Esophagus (tissue), 2 donors: ENCODE data around the gene RUNDC1. TPM values are rescaled to one million over a fixed set of nuclear protein-coding genes. Genes with fewer than 3 reads are reported as not detected.
"Not testable (repeated sequence)": the region's sequence is repeated elsewhere in the genome, so short reads cannot be mapped to it uniquely, and the experiment has no call there.

ENCODE experiments used
- H3K27ac ChIP-seq, 2 donors: one replicate each; pipeline ENCODE4 v1.5.1; 2013; ENCODE audit warnings: low read depth in 2 of 2, mild to moderate bottlenecking in 2 of 2, inconsistent platforms in 1 of 2, low read length in 1 of 2, moderate library complexity in 1 of 2
- H3K27me3 ChIP-seq, 2 donors: one replicate each; pipeline ENCODE4 v1.6.1; 2013; ENCODE audit warnings: low read length in 2 of 2, control low read depth in 1 of 2, mild to moderate bottlenecking in 1 of 2; ENCODE audit not compliant: insufficient read depth in 2 of 2, control insufficient read depth in 1 of 2
- H3K36me3 ChIP-seq, 2 donors: one replicate each; pipeline ENCODE4 v1.6.1; 2013; ENCODE audit warnings: low read length in 1 of 2; ENCODE audit not compliant: control insufficient read depth in 2 of 2, insufficient read depth in 2 of 2
- H3K4me1 ChIP-seq, 2 donors: one replicate each; pipeline ENCODE4 v1.6.1; 2013; ENCODE audit warnings: low read length in 1 of 2; ENCODE audit not compliant: control insufficient read depth in 2 of 2, insufficient read depth in 2 of 2
- H3K4me3 ChIP-seq, 2 donors: one replicate each; pipeline ENCODE4 v1.5.1; 2013; ENCODE audit warnings: low read length in 2 of 2, mild to moderate bottlenecking in 2 of 2, low read depth in 1 of 2, moderate library complexity in 1 of 2
- H3K9me3 ChIP-seq, 2 donors: one replicate each; pipeline ENCODE4 v1.6.1; 2013; ENCODE audit warnings: mild to moderate bottlenecking in 2 of 2, low read depth in 1 of 2, low read length in 1 of 2, moderate library complexity in 1 of 2; ENCODE audit not compliant: control insufficient read depth in 2 of 2, insufficient read depth in 1 of 2
- WGBS, 2 donors: extraction: QIAGEN DNeasy Blood & Tissue Kit; methylation state at CpG; one replicate each; pipeline ENCODE4 v1.1.7; 2013; 5-methylcytosine and 5-hydroxymethylcytosine counted together
- polyA plus RNA-seq, 2 donors: library from polyadenylated mRNA; stranded (reverse); fragments of 200-250 nt; gene quantifications; one replicate each; pipeline ENCODE4 v1.2.3, GENCODE V29; 2013
- donor health status: healthy with polysubstance abuse.
- donor health status: Bipolar disorder and iron deficiency.

RUNDC1 gene
- polyA plus RNA-seq, 2 donors: 5.2 to 5.7 TPM

GRCh38 chr17:42971589-42971988 lies 8.8 kb upstream of the RUNDC1 start:
- Histone ChIP-seq H3K4me1 (no peaks in the 10 kb centered on the region), H3K27ac (no peak overlapping the region), H3K9me3 (no peaks in the 10 kb centered on the region), H3K27me3 (no peaks in the 10 kb centered on the region), H3K4me3 (no peak overlapping the region), H3K36me3 (no peaks in the 10 kb centered on the region)
- WGBS, 2 donors: 88 to 92% methylated on average over 5 of the region's 5 CpGs

DNA sequence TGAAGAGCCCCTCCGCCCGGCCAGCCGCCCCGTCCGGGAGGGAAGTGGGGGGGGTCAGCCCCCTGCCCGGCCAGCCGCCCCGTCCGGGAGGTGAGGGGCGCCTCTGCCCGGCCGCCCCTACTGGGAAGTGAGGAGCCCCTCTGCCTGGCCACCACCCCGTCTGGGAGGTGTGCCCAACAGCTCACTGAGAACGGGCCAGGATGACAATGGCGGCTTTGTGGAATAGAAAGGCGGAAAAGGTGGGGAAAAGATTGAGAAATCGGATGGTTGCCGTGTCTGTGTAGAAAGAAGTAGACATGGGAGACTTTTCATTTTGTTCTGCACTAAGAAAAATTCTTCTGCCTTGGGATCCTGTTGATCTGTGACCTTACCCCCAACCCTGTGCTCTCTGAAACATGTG lies 7.0 kb upstream of the RUNDC1 start:
- H3K27ac ChIP-seq: not testable (repeated sequence)
- WGBS, 2 donors: 79 to 83% methylated on average over 4 to 11 of the region's 18 CpGs

DNA sequence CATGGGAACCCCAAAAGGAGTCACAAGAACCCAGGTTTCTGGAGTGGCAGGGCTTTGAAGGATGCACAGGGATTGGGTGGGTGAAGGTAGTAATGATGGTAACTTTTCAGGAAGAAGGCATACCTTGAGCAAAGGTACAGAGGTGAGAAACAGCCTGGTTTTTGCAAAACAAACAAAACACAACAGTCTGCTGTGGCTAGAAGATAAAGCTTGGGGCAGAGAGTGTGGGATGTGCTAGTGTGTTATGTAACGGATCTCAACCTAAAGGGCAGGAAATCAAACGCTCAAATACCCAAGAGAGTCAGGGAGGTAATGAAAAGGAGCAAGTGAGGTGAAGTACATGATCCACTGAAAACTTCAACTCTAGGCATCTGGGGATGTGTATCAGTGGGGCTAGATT lies 5.1 kb upstream of the RUNDC1 start:
- WGBS, 2 donors: 45 to 49% methylated on average over 2 of the region's 2 CpGs
- H3K27ac ChIP-seq: no peak overlapping the region
- H3K4me3 ChIP-seq: no peak overlapping the region
- H3K36me3 ChIP-seq: no peaks in the 10 kb centered on the region
- peaks cover 0 to 4% of the 10 kb centered on the region in 2 donors for H3K4me1 ChIP-seq
- H3K27me3 ChIP-seq: no peaks in the 10 kb centered on the region
- H3K9me3 ChIP-seq: no peaks in the 10 kb centered on the region

More for the DNA sequence above, 7.0 kb upstream of the RUNDC1 start:
- H3K4me1 ChIP-seq, H3K27me3 ChIP-seq, H3K9me3 ChIP-seq, H3K4me3 ChIP-seq, H3K36me3 ChIP-seq: not testable (repeated sequence)

DNA sequence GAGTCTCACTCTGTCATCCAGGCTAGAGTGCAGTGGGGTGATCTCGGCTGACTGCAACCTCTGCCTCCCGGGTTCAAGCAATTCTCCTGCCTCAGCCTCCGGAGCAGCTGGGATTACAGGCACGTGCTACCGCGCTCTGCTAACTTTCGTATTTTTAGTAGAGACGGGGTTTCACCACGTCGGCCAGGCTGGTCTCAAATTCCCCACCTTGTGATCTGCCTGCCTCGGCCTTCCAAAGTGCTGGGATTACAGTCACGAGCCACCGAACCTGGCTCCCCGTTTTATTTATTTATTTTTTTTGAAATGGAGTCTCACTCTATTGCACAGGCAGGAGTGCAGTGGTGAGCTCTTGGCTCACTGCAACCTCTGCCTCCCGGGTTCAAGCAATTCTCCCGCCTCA lies 4.7 kb upstream of the RUNDC1 start:
- 91% methylated on average over 16 of the region's 16 CpGs for WGBS, 2 donors
- H3K4me1 ChIP-seq: not testable (repeated sequence)

DNA sequence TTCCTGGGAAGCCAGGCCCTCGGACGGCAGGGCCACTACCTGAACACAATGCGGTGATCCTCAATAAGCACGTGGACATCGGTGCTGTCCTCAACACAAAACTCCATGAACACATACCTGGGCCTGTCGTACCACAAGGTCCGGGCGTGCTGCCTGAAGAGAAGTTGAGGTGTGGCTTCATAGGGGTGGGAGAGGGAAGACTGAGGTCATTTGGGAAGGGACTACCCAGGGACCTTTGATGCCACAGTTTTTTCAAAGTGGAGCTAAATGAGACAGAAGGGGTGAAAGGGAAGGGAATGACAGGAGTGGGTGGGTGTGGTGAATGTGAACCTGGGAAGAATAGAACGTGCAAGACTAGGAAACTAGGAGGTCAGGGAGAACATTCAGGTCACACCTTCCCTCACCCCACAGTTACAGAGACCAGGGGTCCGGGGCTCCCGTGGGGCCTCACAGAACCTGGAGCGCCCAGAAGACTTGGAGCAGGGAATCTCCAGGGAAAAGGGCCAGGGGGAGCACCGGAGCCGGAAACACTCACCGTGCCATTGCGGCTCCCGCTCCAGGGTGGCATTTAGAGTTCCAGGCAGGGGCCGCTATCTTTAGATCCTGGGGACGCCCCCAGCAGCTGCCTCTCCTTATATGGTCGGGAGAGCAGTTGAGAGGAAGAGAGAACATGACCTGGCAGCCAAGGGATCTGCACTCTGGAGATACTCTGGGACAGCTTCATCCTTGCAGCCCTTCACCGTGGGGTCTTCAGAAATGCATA lies 673 bp upstream of the RUNDC1 start, which contains the start of gene PTGES3L:
Gene PTGES3L (minus strand): TSS at position 570 of the 763 bp plus-strand sequence. CDS start 27 bp downstream, at position 543.
- H3K27ac ChIP-seq: peak within 1 kb of the TSS; percentile 87 to 93
- H3K4me3 ChIP-seq: peak within 1 kb of the TSS; percentile 75 to 97
- H3K4me1 ChIP-seq: peaks cover 0 to 4% of the 10 kb centered on the region in 2 donors
- no peaks in the 10 kb centered on the region for H3K27me3 ChIP-seq
- 32 to 33% methylated on average over 21 of the region's 21 CpGs for WGBS, 2 donors
- no peaks in the 10 kb centered on the region for H3K36me3 ChIP-seq
- H3K9me3 ChIP-seq: no peaks in the 10 kb centered on the region

More for the DNA sequence above, 4.7 kb upstream of the RUNDC1 start:
- not testable (repeated sequence) for H3K36me3 ChIP-seq, H3K27me3 ChIP-seq, H3K4me3 ChIP-seq, H3K27ac ChIP-seq, H3K9me3 ChIP-seq

- Histone ChIP-seq H3K27me3 (no peaks in the 10 kb centered on the region), H3K4me3 (peak overlapping the region; percentile 75 to 97), H3K9me3 (no peaks in the 10 kb centered on the region), H3K36me3 (peaks cover 0 to under 1% of the 10 kb centered on the region in 2 donors), H3K27ac (peak overlapping the region; percentile 87 to 93), H3K4me1 (peaks cover 0 to 4% of the 10 kb centered on the region in 2 donors)
- WGBS, 2 donors: 0% methylated on average over 56 to 67 of the region's 67 CpGs
Observed at GRCh38 chr17:42980766-42981397, 517 bp downstream of the RUNDC1 start.

GRCh38 chr17:42982266-42982665 lies 1.9 kb downstream of the RUNDC1 start:
- no peak overlapping the region for H3K4me3 ChIP-seq
- no peaks in the 10 kb centered on the region for H3K9me3 ChIP-seq
- no peaks in the 10 kb centered on the region for H3K27me3 ChIP-seq
- H3K4me1 ChIP-seq: peaks cover 0 to 4% of the 10 kb centered on the region in 2 donors
- no peak overlapping the region for H3K27ac ChIP-seq
- peaks cover 0 to 5% of the 10 kb centered on the region in 2 donors for H3K36me3 ChIP-seq

DNA sequence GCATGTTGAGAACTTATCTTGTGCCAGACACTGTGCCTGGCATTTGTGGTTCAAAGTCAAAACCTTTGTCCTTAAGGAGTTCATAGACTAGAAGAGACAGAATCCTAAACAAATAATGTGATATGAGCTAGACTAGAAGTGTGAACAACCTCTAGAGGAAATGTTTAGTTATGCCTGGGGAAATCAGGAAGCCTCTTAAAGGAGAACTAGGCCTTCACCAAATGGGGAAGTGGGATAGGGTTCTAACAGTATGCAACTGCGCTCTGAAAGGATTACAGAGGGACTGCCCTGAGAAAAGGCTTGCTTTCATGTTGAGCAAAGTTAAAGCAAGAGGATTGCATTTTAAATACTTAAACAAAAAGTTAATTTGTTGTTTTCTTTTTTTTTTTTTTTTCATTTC lies 4.9 kb downstream of the RUNDC1 start:
- WGBS, 2 donors: 0 to 11% methylated on average over 1 of the region's 1 CpG
- Histone ChIP-seq H3K4me3 (no peak overlapping the region), H3K27ac (no peak overlapping the region), H3K27me3 (no peaks in the 10 kb centered on the region), H3K9me3 (no peaks in the 10 kb centered on the region), H3K36me3 (peaks cover 6 to 21% of the 10 kb centered on the region in 2 donors), H3K4me1 (no peaks in the 10 kb centered on the region)

- WGBS, 2 donors: 91% methylated on average over 5 of the region's 5 CpGs
- no peaks in the 10 kb centered on the region for H3K9me3 ChIP-seq
Observed at GRCh38 chr17:42989141-42989540, 8.8 kb downstream of the RUNDC1 start.

More at GRCh38 chr17:42989141-42989540, 8.8 kb downstream of the RUNDC1 start:
- peaks cover 22 to 37% of the 10 kb centered on the region in 2 donors for H3K36me3 ChIP-seq
- H3K27me3 ChIP-seq: no peaks in the 10 kb centered on the region
- H3K27ac ChIP-seq: no peak overlapping the region
- no peaks in the 10 kb centered on the region for H3K4me1 ChIP-seq
- H3K4me3 ChIP-seq: no peak overlapping the region
